Gastroesophageal sphincter (tissue), 3 donors: ENCODE results near the gene MRPS5.

Source experiments
- EP300 ChIP-seq: sonication (generic); formaldehyde crosslinking; IDR thresholded peaks from one replicate; pipeline ENCODE4 v1.6.1; 2017; ENCODE audit warnings: antibody characterized with exemption, mild to moderate bottlenecking
- POLR2A ChIP-seq, 2 donors: fragments of 450-650 bp; IDR thresholded peaks; one replicate each; pipeline ENCODE4 v1.6.1; 2017; ENCODE audit warnings: antibody characterized with exemption in 2 of 2, mild to moderate bottlenecking in 2 of 2, moderate library complexity in 1 of 2
- POLR2AphosphoS5 ChIP-seq: sonication (generic); formaldehyde crosslinking; IDR thresholded peaks from one replicate; pipeline ENCODE4 v1.6.1; 2017; ENCODE audit warnings: antibody characterized with exemption
- TF ChIP-seq, protein P1 (sequence below), 4 experiments: fragments of 200-600 bp in 2 of 4; fragments of 450-650 bp in 2 of 4; sonication (generic) in 1 of 4; IDR thresholded peaks; one replicate each; pipeline ENCODE4 v1.5.1; 2017 to 2019; ENCODE audit warnings: antibody characterized with exemption in 4 of 4, mild to moderate bottlenecking in 2 of 4, moderate library complexity in 2 of 4

- TF ChIP-seq POLR2A (IDR thresholded peaks at IDR 0.05) (no peak), EP300 (no peak), POLR2AphosphoS5 (no peak)
- TF ChIP-seq, protein P1, sequence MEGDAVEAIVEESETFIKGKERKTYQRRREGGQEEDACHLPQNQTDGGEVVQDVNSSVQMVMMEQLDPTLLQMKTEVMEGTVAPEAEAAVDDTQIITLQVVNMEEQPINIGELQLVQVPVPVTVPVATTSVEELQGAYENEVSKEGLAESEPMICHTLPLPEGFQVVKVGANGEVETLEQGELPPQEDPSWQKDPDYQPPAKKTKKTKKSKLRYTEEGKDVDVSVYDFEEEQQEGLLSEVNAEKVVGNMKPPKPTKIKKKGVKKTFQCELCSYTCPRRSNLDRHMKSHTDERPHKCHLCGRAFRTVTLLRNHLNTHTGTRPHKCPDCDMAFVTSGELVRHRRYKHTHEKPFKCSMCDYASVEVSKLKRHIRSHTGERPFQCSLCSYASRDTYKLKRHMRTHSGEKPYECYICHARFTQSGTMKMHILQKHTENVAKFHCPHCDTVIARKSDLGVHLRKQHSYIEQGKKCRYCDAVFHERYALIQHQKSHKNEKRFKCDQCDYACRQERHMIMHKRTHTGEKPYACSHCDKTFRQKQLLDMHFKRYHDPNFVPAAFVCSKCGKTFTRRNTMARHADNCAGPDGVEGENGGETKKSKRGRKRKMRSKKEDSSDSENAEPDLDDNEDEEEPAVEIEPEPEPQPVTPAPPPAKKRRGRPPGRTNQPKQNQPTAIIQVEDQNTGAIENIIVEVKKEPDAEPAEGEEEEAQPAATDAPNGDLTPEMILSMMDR (IDR thresholded peaks at IDR 0.05): no peak
Measured at GRCh38 chr2:95038635-95039298, 82.8 kb downstream of the MRPS5 start.
